ENCODE data around the gene ATP6V1A. TPM values are rescaled to one million over a fixed set of nuclear protein-coding genes. Genes with fewer than 3 reads are reported as not detected.
A peak's percentile ranks its signal among the peaks of the same experiment; 100 is the strongest.

Gene ATP6V1A
- total and polyA plus RNA-seq, 3 donors from 2014 or later, result 37.8 to 55.9 (median 51.6) TPM

GRCh38 chr3:113753376-113753985, 6.6 kb downstream of the ATP6V1A start:
- intact Hi-C loops (cut with DNase I; ENCODE audit: low total_unique reads), result no loop called here
- peaks cover 4% of the 10 kb centered on the region for H3K4me1 ChIP-seq
- no peak overlapping the region for H3K4me3 ChIP-seq
- no peaks in the 10 kb centered on the region for H3K9me3 ChIP-seq
- DNase-seq, result no peak
- no peaks in the 10 kb centered on the region for H3K27me3 ChIP-seq
- peak overlapping the region in 1 of 2 donors; percentile 3 for H3K27ac ChIP-seq
- TF ChIP-seq POLR2A (IDR thresholded peaks at IDR 0.05), result no peak
- no peak for TF ChIP-seq CTCF (IDR thresholded peaks at IDR 0.05)
- WGBS, 2 donors, result 59 to 62% methylated on average over 4 of the region's 4 CpGs
- H3K36me3 ChIP-seq (ENCODE audit: low read depth, missing control alignments), result no peaks in the 10 kb centered on the region

GRCh38 chr3:113754494-113755159, 7.8 kb downstream of the ATP6V1A start:
- intact Hi-C loops (cut with DNase I; ENCODE audit: low total_unique reads), result no loop called here
- H3K4me3 ChIP-seq, result no peak overlapping the region
- no peak overlapping the region for H3K27ac ChIP-seq
- DNase-seq, result no peak
- WGBS, 2 donors, result 86% methylated on average over 5 of the region's 5 CpGs
- no peaks in the 10 kb centered on the region for H3K36me3 ChIP-seq (ENCODE audit: low read depth, missing control alignments)
- no peaks in the 10 kb centered on the region for H3K27me3 ChIP-seq
- H3K4me1 ChIP-seq, result no peaks in the 10 kb centered on the region
- TF ChIP-seq POLR2A (IDR thresholded peaks at IDR 0.05) (no peak), CTCF (IDR thresholded peaks at IDR 0.05) (no peak)
- H3K9me3 ChIP-seq, result no peaks in the 10 kb centered on the region

GRCh38 chr3:113758389-113759024, 11.7 kb downstream of the ATP6V1A start:
- Histone ChIP-seq H3K4me3 (no peak overlapping the region), H3K36me3 (ENCODE audit: low read depth, missing control alignments) (no peaks in the 10 kb centered on the region), H3K27ac (no peak overlapping the region), H3K27me3 (no peaks in the 10 kb centered on the region), H3K4me1 (no peaks in the 10 kb centered on the region), H3K9me3 (no peaks in the 10 kb centered on the region)
- 94 to 96% methylated on average over 1 of the region's 1 CpG for WGBS, 2 donors
- DNase-seq, result no peak
- TF ChIP-seq POLR2A (IDR thresholded peaks at IDR 0.05) (no peak), CTCF (IDR thresholded peaks at IDR 0.05) (no peak)
- intact Hi-C loops (cut with DNase I; ENCODE audit: low total_unique reads), result no loop called here

GRCh38 chr3:113764698-113765097, 17.9 kb downstream of the ATP6V1A start:
- Histone ChIP-seq H3K27me3 (no peaks in the 10 kb centered on the region), H3K4me3 (no peak overlapping the region), H3K36me3 (ENCODE audit: low read depth, missing control alignments) (no peaks in the 10 kb centered on the region), H3K27ac (no peak overlapping the region), H3K4me1 (no peaks in the 10 kb centered on the region), H3K9me3 (no peaks in the 10 kb centered on the region)
- TF ChIP-seq POLR2A (IDR thresholded peaks at IDR 0.05) (no peak), CTCF (IDR thresholded peaks at IDR 0.05) (no peak)
- intact Hi-C loops (cut with DNase I; ENCODE audit: low total_unique reads), result no loop called here
- DNase-seq, result no peak
- 94 to 98% methylated on average over 2 of the region's 2 CpGs for WGBS, 2 donors

Data from testis (tissue), 3 donors.